Activated naive CD4-positive, alpha-beta T cell treated with anti-CD3 and anti-CD28 coated beads for 36 hours (primary cell): ENCODE results near the gene GPR84. TPM values are rescaled to one million over a fixed set of nuclear protein-coding genes. Genes with fewer than 3 reads are reported as not detected.
"Not testable (repeated sequence)": the region's sequence is repeated elsewhere in the genome, so short reads cannot be mapped to it uniquely, and the experiment has no call there.

Experiments used
- CTCF ChIA-PET: fragments of 350-600 bp; sonication (Branson Sonifier 250); formaldehyde crosslinking; loops from one replicate; lab custom pipeline; 2021; ENCODE audit warnings: antibody characterized with exemption; lab: Charles Lee
- DNase-seq: peaks from one replicate; pipeline ENCODE4 v3.0.0-alpha.2; 2020
- H3K27ac Mint-ChIP-seq: one replicate; pipeline ENCODE4 v1.8.0; 2021; ENCODE audit warnings: mild to moderate bottlenecking, mixed read lengths
- H3K27me3 Mint-ChIP-seq: one replicate; pipeline ENCODE4 v1.8.0; 2021; ENCODE audit warnings: low read depth, mixed read lengths
- H3K36me3 Mint-ChIP-seq: one replicate; pipeline ENCODE4 v1.8.0; 2021; ENCODE audit warnings: low read depth, mixed read lengths
- H3K4me1 Mint-ChIP-seq: one replicate; pipeline ENCODE4 v1.8.0; 2021; ENCODE audit warnings: low read depth, mixed read lengths
- H3K4me3 Mint-ChIP-seq: one replicate; pipeline ENCODE4 v1.8.0; 2021; ENCODE audit warnings: mild to moderate bottlenecking, moderate library complexity, mixed read lengths
- H3K9me3 Mint-ChIP-seq: one replicate; pipeline ENCODE4 v1.8.0; 2021; ENCODE audit warnings: mixed read lengths
- intact Hi-C: fragments of 100-400 bp; cut with micrococcal nuclease; formaldehyde crosslinking; loops from one replicate; pipeline ENCODE4 v1.15.1; 2023
- microRNA-seq: library from miRNA; unstranded; fragments of <30 nt; microRNA quantifications from one replicate; pipeline ENCODE4 v1.2.0, GENCODE V29; 2022; ENCODE audit warnings: borderline microRNAs expressed, borderline replicate concordance
- total RNA-seq, 2 experiments: library from RNA; stranded (reverse); gene quantifications; one replicate each; pipeline ENCODE4 v1.2.3, GENCODE V29; 2021

The GPR84 gene
- total RNA-seq, 2 experiments from 2014 or later: 1.2 TPM

GRCh38 chr12:54328595-54329337 is 35.5 kb downstream of the GPR84 start:
- CTCF ChIA-PET: interaction anchor here (1.4 to 1.6 kb wide), 3 partner anchors 9 to 71 kb away, joined by 4 to 6 read pairs (median 5); no protein-coding TSS in a partner anchor
- intact Hi-C loops: loop anchor here (5.0 kb wide), 1 partner anchor 86 kb away; no protein-coding TSS in a partner anchor
- peaks cover 76% of the 10 kb centered on the region for H3K4me1 Mint-ChIP-seq
- peak overlapping the region; percentile 47 for H3K27ac Mint-ChIP-seq
- DNase-seq: no peak
- no peaks in the 10 kb centered on the region for H3K27me3 Mint-ChIP-seq
- no peak overlapping the region for H3K4me3 Mint-ChIP-seq
- H3K36me3 Mint-ChIP-seq: peaks cover 4% of the 10 kb centered on the region
- H3K9me3 Mint-ChIP-seq: no peaks in the 10 kb centered on the region

GRCh38 chr12:54325442-54326109 is 38.7 kb downstream of the GPR84 start:
- CTCF ChIA-PET: interaction anchor here (0.6 to 4.9 kb wide), 29 partner anchors 9 to 1658 kb away, joined by 3 to 45 read pairs (median 4); partner anchors contain the start of gene NFE2
- intact Hi-C loops: loop anchor here (1.0 to 5.0 kb wide), 4 partner anchors 45 to 598 kb away; partner anchors contain the start of genes CALCOCO1, CBX5 and HNRNPA1
- DNase-seq, H3K36me3 Mint-ChIP-seq, H3K9me3 Mint-ChIP-seq, H3K27me3 Mint-ChIP-seq: not testable (repeated sequence)
- H3K27ac Mint-ChIP-seq: peak overlapping the region; percentile 93
- H3K4me1 Mint-ChIP-seq: peaks cover 52% of the 10 kb centered on the region
- peak overlapping the region; percentile 100 for H3K4me3 Mint-ChIP-seq

- H3K27ac Mint-ChIP-seq: peak within 1 kb of the TSS; percentile 93
- CTCF ChIA-PET: interaction anchor here (0.6 to 4.9 kb wide), 36 partner anchors 8 to 1118 kb away, joined by 3 to 45 read pairs (median 4); partner anchors contain the start of gene NFE2
- peak; percentile 98 for DNase-seq
- H3K4me3 Mint-ChIP-seq: peak within 1 kb of the TSS; percentile 100
- H3K27me3 Mint-ChIP-seq: no peaks in the 10 kb centered on the region
- intact Hi-C loops: loop anchor here (1.0 to 5.0 kb wide), 8 partner anchors 34 to 598 kb away; partner anchors contain the start of genes CALCOCO1, CBX5, GPR84 and HNRNPA1
- peaks cover 4% of the 10 kb centered on the region for H3K36me3 Mint-ChIP-seq
- no peaks in the 10 kb centered on the region for H3K9me3 Mint-ChIP-seq
- peaks cover 44% of the 10 kb centered on the region for H3K4me1 Mint-ChIP-seq
These were observed 39.5 kb downstream of the GPR84 start, which contains the start of gene COPZ1 for GRCh38 chr12:54324617-54325441. Gene COPZ1 (plus strand): TSS chr12:54325131. CDS start chr12:54325164, 33 bp downstream.

GRCh38 chr12:54321363-54321762 is 42.9 kb downstream of the GPR84 start:
- no peak overlapping the region for H3K4me3 Mint-ChIP-seq
- no peaks in the 10 kb centered on the region for H3K9me3 Mint-ChIP-seq
- peaks cover 13% of the 10 kb centered on the region for H3K4me1 Mint-ChIP-seq
- peaks cover 4% of the 10 kb centered on the region for H3K36me3 Mint-ChIP-seq
- no peak for DNase-seq
- no peaks in the 10 kb centered on the region for H3K27me3 Mint-ChIP-seq
- CTCF ChIA-PET: interaction anchor here (0.8 to 2.3 kb wide), 4 partner anchors 11 to 58 kb away, joined by 3 to 7 read pairs (median 4); no protein-coding TSS in a partner anchor
- no peak overlapping the region for H3K27ac Mint-ChIP-seq
- intact Hi-C loops: no loop called here

Small RNAs within 50 kb of the gene (microRNA-seq; reads per million reads assigned to microRNA genes)
- gene MIR148B: 252 reads per million, percentile 71 among the genes with 10 or more reads in this experiment

Other genes with a start within 250 kb of the GPR84 start
- 10 to 100 TPM; 18.2 to 19.7 TPM for gene SMUG1, start 175.5 kb downstream of the GPR84 start, total RNA-seq
- 100 to 1,000 TPM; 169 to 173 TPM for gene CBX5, start 84.4 kb downstream of the GPR84 start, total RNA-seq
- gene HNRNPA1, start 83.8 kb downstream of the GPR84 start, total RNA-seq: 1,000 to 10,000 TPM; 2,231 to 2,234 TPM
- gene NFE2, start 63.5 kb downstream of the GPR84 start, total RNA-seq: not detected
- gene COPZ1, start 39.4 kb downstream of the GPR84 start, total RNA-seq: 100 to 1,000 TPM in 1 of 2 experiments, 10 to 100 TPM in 1; 98.0 to 105 TPM
- gene ZNF385A, start 20.2 kb upstream of the GPR84 start, total RNA-seq: 1 to 10 TPM in 1 of 2 experiments, under 1 TPM in 1; 0.93 to 1.1 TPM
- gene ITGA5, start 54.8 kb upstream of the GPR84 start, total RNA-seq: 10 to 100 TPM; 17.9 to 18.4 TPM
- 1 to 10 TPM; 8.1 to 8.6 TPM for gene GTSF1, start 109.1 kb upstream of the GPR84 start, total RNA-seq
- 100 to 1,000 TPM; 138 to 149 TPM for gene NCKAP1L, start 133.3 kb upstream of the GPR84 start, total RNA-seq
- 1 to 10 TPM; 7.5 to 8.5 TPM for gene PDE1B, start 185.1 kb upstream of the GPR84 start, total RNA-seq
- gene PPP1R1A, start 224.2 kb upstream of the GPR84 start, total RNA-seq: not detected